GM18951 (cell line): ENCODE data around the gene RFX5.

Experiments used
- POLR2A ChIP-seq: IDR thresholded peaks from 4 replicates; pipeline ENCODE4 v1.6.1; 2011; ENCODE audit warnings: mild to moderate bottlenecking; ENCODE audit not compliant: insufficient read length, insufficient read depth; ENCODE audit errors: extremely low read depth
- in situ Hi-C: fragments of 300-500 bp; cut with MboI; formaldehyde crosslinking; loops from one replicate; pipeline ENCODE4 v1.12.0; 2022; ENCODE audit warnings: low sequenced_read_pairs, mixed read lengths, inconsistent platforms; ENCODE audit not compliant: unreplicated experiment

RFX5 gene

DNA sequence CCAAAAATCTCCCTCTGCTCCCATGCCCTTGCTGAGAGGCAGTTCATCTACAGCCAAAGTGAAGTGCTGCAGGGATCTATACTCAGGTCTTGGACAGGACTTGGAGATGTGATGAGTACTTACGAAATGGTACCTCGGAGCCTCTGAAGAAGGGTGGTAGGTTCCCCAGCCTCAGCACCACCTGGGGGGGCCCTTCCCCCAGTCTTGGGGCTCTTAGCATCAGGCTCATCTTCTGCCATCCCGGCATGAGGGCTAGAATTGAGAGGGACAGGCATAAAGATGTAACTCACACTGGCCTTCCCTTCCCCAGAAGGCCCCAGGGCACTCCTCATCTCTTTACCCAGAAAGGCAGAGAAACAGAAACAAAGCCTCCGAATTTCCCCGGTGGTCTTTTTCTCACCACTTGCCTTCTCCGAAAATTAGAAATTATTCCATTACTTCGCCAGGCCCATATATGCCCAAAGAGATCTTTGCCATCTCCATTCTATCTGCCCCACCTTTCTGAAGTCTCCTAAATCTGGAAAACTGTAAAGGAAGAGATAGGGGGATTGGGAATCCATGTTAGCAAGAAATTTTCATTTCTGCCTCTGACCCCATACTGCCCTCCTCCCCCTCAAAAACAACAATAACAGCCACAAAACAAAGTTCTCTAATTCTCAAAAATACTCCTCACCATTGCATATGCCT is 827 bp downstream of the RFX5 start:
- in situ Hi-C loops, result no loop called here
- TF ChIP-seq POLR2A, result no peak

DNA sequence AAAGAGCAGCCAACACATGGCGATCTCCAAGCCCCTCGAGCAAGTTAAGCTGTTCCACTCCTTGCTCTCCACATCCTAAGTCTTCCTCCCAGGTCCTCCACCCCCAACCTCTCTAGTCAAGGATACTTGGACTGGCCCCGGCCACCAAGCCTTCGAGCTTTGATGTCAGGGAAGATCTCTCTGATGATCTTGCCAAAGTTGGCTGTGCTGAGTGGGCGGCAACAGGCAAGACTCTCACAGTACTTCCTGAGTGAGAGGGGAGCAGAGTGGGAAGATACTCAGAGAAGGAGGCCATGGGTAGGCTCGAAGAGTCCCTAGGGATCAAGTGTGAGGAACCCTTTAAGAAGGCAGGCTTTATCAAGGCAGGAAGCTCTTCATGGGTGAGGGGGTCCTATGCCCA is 2.8 kb downstream of the RFX5 start:
- TF ChIP-seq POLR2A, result no peak
- in situ Hi-C loops, result no loop called here

DNA sequence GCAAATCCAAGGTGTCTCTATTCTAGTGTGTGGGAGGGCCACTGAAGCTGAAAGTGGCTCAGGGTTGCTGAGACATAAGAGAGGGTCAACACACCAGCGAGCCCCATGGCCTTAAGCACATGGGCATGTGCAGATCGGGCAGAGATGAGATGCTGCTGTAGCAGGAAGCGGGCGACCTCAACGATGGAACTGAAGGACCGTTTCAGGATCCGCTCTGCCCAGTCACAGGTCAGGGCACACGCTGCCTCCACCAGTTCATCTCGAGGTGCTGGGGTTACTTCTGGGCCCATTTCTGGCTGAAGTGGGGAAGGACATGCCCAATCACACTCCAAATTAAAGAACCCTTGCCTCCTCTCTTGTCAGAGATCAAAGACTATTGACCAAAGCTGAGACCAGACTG is 3.5 kb downstream of the RFX5 start:
- no peak for TF ChIP-seq POLR2A
- in situ Hi-C loops, result no loop called here

DNA sequence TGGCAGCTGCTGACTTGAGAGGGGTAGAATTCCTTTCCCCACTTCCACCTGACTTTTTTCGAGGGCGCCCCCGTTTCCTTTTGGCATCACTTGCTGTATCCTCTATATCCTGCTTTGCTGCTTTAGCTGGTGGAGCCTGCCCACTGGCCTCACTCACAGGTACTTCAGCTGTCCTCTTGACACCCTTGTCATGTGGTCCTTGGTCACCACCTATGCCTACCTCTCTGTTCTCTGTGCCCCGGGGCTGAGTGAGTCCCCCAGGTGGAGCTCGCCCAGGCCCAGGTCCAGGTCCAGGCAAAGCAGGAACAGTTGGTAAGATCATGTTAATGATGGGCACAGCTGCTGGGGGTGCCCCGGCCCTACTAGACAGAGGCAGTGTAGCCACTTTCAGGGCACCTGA is 4.5 kb downstream of the RFX5 start:
- TF ChIP-seq POLR2A, result no peak
- in situ Hi-C loops, result no loop called here

DNA sequence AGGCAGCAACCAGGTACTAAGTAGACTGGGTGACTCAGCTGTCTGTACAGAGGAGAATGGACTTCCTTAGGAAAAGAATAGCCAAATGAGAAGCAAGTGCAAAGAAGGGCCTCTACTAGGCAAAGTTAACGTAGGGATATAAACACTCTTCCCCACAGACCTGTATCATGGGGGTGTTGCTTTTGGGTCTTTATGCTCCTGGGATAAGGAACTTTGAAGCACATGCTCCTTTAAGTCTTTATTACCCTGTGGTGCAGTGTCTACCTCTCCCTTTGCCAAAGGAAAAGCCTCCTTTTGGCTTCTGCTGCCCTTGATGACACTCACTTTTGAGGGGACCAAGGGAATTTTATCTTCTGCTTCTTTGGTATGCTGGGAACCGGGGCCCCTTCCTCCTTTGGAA is 5.0 kb downstream of the RFX5 start:
- in situ Hi-C loops, result no loop called here
- TF ChIP-seq POLR2A, result no peak

DNA sequence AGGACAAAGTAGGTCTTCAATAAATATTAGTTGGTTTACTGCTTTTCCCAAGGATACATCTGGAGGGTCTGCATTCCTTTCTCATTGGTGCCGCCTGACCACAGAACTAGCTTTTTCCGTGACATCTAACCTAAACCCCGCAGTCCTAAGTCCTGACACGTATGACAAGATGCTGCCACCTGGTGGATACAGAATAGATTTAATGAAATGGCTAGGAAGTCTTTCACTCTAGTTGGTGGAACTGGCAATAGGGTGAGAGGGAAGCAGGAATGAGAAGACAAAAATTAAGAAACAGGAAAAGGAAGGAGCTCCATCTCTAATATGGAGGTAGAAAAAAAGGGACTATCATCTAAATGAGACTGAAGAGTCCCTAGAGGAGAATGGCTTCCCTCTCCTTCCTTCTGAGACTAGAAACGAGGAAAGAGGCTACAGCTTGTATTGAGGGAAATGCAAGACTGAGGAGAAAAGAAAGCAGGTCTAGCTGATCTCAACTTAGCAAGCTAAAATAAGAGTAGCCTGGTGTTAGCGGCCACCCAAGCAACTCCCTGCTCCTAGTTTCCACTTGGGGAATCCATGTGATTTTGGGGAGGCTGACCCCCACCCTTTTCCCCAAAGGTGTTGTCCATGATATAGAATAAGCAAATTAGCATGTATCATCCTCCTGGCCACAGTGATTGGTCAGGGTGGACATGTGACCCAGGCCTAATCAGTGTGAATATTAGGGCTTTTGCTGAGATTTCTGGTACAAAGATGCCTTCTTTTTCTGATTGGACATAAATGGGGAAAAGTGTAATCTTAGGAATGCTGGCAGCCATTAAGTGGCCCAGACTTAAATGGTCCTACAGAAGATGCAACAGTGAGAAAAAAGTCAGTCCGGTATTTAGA is 5.9 kb downstream of the RFX5 start:
- in situ Hi-C loops, result no loop called here
- peak; percentile 1 for TF ChIP-seq POLR2A

DNA sequence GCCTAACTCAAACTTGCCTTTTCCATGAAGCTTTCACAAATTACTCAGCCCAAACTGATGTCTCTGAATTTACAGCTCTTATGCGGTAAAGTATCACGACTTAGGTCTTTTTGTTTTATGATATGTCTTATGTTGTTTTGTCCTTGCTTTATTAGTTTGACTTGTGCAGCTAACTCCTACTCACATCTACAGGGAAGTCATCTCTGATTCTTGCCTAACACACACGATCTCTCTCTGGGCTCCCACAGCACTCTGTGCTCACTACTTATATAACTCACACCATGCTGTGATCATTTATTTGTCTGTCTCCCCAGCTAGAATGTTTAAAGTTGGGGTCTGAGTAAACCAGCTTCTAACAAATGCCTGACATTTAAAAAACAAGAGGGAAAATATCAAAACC is 10.5 kb downstream of the RFX5 start:
- in situ Hi-C loops, result no loop called here
- no peak for TF ChIP-seq POLR2A

DNA sequence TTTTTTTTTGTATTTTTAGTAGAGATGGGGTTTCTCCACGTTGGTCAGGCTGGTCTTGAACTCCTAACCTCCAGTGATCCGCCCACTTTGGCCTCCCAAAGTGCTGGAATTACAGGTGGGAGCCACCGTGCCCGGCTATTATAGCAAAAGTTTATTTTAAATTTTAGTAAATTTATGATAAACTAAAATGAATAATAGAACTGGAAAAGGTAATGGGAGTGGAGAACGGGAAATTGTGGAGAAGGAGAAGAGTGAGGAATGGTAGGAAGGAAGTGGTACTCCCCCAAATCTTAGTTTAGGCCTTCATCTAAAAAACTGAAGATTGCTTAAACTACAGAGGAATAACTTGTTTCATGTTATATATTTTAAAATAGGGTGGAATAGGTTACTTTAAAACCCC is 12.2 kb downstream of the RFX5 start:
- no peak for TF ChIP-seq POLR2A
- in situ Hi-C loops, result no loop called here

DNA sequence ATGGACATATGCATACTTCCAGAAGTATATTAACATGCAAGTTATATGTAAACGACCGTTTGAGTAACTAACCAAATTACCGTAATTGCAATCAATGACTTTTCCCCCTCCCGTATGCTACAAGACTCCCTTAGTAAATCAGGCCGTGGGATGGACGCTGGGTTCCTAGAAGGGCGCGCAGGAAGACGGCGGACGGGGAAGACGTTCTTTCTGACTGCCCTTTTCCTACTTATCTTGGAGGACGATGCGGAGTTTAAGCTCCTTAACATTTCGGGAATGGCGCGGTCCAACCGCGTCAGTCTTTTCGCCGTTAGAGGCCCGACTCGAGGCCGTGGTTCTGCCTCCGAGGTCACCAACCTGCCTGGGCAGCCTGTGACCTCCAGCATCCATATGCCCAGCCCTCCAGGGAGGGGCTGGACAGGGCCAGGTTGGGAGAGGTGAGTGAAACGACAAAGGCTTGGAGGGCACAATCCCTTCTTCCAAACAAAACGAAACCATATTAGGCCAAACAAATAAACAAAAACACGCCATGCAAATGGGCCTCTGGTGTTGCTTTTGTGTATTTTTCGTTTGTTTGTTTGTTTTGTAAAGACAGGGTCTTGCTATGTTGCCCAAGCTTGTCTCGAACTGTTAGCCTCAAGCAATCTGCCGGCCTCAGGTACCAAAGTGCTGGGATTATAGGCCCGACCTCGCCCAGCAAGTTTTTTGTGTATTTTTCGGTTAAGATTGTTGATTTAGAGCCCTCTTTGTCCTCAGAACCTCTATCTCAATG is 19.0 kb downstream of the RFX5 start:
- TF ChIP-seq POLR2A, result no peak
- in situ Hi-C loops, result no loop called here

DNA sequence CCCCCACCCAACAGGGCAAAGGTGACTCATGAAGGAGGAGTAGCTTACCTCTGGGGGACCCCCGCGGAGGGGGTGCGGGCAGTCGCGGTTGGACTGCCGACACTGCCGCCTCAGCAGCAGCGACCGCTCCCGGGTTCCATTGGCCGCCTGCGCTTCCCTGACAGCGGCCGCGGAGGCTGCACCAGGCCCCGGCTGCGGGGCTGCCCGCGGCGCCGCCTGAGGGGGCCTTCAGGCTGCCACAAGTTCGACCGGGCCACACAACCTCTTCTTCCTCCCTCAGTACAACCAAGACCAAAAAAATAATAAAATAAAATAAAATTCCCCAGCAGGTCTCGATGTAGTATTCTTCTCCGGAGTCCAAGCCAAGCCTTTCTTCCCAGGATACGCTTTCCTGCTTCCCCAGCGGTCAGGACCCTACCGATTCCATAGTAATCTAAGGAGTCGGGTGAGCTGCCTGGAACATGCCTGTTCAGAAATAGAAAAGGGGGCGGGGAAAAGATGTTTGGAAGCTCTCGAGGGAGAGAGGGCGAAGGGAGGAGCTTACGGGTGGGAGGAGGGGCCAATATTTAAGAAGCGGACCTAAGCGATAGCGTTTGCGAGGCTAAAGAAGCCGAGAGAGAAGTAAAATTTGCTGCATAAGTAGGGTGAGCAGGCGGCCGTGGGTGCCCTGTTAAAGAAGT is 19.7 kb downstream of the RFX5 start, which contains the start of gene PI4KB:
TSS of gene PI4KB (minus strand) at position 194 of the 680 bp plus-strand sequence. CDS start 10,935 bp downstream, outside the sequence.
- in situ Hi-C loops, result no loop called here
- peak; percentile 75 for TF ChIP-seq POLR2A

DNA sequence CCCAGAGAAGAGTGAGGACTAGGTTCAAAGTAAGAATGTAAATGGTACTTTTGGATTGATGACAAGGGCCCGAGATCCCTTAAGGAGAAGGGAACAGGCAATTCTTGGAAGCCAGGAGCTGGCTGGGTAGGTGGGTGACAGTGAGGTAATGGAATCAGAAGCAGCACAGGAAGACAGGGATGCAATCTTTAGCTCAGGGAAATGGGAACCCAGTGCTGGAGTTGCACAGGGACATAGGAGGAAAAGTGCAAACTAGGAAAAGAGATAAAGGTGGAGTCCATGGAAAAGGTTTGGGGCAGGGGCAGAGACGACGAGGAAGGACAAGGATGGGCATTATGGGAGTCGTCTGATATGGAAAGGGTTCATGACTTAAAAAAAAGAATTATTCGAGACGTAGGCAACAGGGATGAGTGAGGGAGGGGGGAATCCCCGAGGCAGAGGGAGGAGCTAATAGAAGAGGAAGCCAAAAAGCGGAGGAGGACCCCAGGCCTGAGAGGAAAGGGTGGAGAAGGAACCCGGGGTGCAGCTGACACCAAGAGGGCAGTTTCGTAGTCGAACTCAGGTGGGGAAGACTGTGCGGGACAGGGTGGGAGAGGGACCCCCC is 20.3 kb downstream of the RFX5 start:
- no peak for TF ChIP-seq POLR2A
- in situ Hi-C loops, result no loop called here

DNA sequence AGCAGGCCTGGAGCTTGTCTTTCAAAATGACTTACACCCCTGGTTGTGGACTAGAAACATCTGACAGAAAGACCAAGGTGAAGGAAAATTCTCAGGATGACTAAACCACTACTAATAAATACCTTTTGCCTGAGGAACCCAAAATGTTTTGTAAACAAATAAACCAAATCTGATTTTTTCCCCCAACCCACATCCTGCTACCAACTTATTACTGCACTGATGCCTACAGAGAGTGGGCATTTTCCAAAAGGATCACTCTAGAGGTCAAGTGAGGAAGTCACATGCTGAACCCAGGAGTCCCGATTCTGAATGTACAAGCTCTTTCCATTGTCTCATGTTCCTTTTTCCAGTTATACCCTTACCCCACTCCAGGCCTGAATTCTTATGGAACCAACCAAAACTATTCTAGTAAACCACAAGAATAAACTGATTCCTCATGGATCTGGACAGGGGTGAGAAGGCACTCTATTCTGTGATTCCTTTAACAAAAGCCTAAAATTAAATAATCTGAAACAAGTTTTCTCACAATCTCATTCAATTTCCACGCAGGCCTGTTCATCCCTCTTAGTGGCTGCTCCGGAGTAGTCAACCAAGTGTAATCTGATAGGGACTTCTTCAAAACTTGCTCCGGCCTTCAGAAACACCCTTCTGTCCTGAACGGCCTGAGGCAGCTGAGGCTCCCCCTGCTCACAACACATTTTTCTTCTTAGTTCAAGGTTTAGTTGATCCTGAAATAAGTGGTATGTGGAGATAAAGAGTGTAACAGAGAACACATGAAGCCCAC is 21.2 kb downstream of the RFX5 start:
- TF ChIP-seq POLR2A, result no peak
- in situ Hi-C loops, result no loop called here
